NOMO-1 treated with dmso at 0.1 percent for 144 hours (cell line): Measurements from ENCODE around the gene SLC22A7.

Experiments
- DNase-seq: peaks from one replicate; lab custom pipeline; 2025; ENCODE audit not compliant: unreplicated experiment; lab: John Stamatoyannopoulos, UW

SLC22A7 gene, protein sequence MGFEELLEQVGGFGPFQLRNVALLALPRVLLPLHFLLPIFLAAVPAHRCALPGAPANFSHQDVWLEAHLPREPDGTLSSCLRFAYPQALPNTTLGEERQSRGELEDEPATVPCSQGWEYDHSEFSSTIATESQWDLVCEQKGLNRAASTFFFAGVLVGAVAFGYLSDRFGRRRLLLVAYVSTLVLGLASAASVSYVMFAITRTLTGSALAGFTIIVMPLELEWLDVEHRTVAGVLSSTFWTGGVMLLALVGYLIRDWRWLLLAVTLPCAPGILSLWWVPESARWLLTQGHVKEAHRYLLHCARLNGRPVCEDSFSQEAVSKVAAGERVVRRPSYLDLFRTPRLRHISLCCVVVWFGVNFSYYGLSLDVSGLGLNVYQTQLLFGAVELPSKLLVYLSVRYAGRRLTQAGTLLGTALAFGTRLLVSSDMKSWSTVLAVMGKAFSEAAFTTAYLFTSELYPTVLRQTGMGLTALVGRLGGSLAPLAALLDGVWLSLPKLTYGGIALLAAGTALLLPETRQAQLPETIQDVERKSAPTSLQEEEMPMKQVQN

DNA sequence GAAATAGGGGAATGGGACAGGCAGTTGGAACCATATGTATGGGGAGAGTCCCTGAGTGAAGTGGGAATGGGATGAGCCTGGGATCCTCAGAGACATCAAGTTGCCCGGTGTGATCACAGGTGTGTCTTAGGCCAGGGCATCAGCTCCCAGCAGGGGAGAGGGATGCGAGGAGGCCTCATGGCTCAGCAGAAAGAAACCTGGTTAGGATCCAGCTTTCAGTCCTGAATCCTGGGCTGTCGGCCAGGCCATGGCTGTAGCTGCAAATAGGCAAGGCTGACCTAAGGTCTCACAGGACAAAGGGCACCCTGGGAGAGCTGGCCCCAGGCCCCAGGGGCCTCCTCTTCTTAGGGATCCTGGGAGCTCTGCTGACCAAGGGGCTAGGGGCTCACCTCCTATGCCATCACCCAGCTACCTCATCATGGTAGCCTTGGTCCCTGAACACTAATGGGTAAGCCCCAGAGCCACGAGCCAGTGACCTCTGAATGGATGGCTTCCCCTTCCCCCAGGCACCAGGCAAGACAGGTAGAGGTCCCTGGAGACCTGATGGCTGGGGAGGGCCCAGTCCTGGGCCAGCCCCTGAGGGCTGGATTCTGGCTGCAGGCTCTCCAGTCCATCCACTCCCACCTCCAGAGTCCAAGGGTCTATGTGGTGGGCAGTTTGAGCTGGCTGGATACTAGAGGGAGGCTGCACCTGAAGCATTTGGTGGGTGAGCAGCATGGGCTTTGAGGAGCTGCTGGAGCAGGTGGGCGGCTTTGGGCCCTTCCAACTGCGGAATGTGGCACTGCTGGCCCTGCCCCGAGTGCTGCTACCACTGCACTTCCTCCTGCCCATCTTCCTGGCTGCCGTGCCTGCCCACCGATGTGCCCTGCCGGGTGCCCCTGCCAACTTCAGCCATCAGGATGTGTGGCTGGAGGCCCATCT lies at the start of gene SLC22A7:
Gene SLC22A7, plus strand, starts transcription at position 617 of the 921 bp plus-strand sequence. Its CDS starts 99 bp downstream, at position 716.
- DNase-seq: no peak

DNA sequence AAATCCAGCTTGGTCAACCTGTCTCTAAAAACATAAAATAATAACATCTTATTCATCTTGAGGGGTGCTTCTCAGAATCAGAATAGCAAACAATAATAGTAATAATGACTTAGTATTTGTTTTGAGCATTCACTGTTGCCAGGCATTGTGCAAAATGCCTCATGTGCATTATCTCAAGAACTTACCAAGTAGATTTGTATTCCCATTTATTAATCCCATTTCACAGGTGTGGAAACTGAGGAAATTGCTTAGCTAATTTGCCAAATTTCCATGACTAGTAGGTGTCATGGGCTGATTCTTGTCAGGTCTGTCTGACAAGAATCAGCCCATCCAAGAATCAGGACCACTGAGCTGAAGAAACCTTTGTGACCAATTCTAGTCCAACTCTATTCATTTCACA lies 49.3 kb upstream of the SLC22A7 start:
- DNase-seq: no peak

DNA sequence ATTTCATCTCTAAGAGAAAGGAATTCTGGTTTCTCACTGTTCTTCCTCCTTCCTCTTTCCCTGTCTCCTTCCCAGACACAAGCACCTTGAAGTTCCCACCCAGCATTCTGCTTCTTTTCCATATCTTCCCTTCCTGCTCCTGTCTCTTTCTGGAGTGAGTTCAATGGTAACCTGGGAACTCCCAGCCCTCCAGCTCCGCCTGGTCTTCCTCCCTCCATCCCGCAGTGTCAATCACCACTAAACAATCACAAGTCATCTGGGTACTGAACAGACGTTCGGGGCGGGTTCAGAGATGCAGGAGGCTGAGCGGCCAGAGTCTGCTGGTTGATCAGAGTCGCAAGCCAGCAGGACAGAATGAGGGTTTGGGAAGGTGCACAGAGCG lies 47.1 kb upstream of the SLC22A7 start:
- no peak for DNase-seq

DNA sequence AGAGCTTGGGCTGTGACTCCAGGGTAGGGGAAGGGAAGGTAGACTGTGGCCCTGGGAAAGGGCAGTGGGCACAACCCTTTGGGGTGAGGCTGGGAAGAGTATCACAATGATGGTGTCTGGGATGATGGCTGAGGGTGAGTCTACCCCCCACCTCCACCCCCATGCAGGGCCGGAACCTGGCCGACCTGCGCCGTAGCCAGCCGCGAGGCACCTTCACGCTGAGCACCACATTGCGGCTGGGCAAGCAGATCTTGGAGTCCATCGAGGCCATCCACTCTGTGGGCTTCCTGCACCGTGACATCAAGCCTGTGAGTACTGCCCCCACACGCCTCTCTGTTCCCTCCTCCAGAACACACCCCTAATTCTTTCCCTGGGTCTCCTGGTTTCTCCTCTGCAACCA lies 44.7 kb upstream of the SLC22A7 start:
- DNase-seq: no peak

DNA sequence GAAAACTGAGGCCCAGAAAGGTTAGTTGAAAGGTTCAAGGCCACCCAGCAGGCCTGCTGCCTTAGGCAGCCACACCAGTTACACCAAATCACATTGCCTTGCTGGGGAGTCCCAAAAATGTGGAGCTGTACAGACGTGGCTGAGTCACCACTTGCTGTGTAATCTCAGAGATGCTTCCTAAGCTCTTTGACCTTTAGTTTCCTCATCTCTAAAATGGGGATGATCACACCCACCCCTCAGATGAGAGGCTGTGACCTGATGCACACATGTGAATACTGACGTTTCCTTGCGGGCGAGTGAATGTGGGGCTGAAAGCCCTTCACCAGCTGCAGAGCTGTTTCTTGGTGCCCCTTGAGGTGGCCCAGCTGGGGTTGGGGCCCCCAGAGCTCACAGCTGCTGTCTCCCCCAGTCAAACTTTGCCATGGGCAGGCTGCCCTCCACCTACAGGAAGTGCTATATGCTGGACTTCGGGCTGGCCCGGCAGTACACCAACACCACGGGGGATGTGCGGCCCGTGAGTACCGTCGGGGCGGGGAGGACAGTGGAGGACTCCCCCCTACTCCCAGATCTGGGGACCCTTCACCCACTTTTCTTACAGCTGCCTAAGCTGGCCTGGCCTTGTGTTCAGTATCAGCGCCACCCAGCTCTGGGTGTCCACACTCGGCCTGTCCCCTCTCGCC lies 43.8 kb upstream of the SLC22A7 start:
- DNase-seq: no peak

DNA sequence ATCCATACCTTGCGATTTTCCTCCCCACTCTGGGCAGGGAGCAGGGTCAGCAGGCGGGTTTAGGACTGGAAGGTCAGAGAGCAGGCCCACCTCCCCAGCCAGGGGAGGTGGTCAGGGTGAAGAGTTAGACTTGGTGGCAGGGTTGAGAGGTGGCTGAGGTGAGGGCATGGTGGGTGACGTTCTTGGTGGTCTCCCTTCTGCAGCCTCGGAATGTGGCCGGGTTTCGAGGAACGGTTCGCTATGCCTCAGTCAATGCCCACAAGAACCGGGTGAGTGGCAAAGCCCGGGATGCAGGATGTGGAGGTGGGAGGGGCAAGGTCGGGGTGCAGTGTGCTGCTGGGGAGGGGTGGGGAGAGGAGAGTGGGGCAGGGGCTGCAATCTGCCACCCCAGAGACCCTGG lies 43.2 kb upstream of the SLC22A7 start:
- no peak for DNase-seq

DNA sequence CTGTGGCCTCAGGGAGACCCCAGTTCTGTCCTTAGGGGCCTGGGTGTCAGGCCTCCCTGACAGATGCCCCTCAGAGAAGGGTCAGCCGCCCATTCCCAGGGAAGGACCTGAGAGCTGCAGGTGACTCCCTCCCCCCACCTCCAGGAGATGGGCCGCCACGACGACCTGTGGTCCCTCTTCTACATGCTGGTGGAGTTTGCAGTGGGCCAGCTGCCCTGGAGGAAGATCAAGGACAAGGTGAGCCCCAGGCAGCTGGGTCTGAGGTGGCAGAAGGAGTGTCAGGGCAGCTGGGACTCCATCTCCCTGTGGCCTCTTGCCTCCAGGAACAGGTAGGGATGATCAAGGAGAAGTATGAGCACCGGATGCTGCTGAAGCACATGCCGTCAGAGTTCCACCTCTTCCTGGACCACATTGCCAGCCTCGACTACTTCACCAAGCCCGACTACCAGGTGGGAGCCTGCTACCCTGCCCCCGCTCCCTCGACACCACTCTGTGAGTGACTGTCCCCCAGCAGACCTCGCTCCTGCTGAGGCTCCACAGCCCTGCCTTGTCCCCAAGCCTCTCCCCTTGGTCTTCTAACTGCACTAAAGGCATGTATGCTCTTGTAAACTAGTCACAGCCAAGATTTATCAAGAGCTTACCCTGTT lies 42.5 kb upstream of the SLC22A7 start:
- DNase-seq: no peak

DNA sequence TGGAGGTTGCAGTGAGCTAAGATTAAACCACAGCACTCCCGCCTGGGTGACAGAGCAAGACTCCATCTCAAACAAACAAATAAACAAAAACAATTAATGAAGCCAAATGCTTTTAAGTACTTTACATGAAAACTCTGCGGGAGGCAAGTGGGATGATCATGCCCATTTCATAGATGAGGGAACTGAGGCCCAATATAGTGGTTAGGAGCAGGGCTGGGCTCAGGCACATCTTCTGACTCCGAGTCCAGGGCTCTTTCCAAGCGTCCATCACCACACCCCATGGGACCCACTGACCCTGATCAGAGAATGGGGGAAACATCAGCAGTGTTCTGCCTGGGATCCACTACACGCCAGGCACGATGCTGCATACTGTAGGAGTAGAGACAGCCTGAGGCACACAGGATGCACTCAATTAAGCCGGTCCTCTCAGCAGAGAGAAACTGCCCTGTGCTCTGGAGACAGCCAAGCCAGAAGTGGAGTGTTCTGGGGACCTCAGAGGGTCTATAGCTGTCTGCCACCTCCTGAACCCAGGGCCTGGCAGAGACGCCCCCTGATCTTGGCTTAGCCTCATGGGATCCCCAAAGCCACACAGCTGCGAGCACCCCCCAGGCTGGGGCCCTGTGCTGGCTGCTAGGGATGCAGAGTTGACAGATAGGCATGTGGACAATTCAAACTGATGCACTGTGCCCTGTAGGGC lies 41.2 kb upstream of the SLC22A7 start:
- DNase-seq: no peak

DNA sequence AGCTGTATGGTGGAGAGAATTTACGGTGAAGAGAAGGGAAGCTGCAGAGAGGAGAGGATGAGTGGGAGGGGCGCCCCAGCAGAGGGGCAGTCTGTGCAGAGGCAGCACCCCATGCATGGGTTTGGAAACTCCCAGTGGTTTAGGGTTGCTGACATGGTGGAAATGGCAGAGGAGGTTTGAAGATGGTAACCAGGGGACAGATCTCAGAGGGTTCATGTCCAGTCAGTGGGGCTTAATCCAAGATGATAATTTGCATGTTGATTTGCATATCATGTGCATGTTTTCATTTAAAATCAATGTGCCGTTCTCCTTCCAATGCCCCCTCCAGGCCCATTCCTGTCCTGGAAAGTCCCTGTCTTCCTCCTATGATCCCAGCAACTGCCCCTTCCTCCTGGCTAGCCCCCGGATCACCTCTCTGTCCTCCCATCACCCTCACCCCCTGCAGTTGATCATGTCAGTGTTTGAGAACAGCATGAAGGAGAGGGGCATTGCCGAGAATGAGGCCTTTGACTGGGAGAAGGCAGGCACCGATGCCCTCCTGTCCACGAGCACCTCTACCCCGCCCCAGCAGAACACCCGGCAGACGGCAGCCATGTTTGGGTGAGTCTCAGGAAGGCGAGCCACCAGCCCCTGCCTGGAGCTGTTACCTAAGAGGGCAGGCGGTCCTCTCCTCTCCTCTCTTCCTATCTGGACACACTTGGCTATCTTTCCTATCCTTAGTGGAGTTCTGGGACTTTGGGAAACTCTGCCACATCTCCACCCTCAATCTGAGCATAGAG lies 40.5 kb upstream of the SLC22A7 start:
- DNase-seq: no peak

DNA sequence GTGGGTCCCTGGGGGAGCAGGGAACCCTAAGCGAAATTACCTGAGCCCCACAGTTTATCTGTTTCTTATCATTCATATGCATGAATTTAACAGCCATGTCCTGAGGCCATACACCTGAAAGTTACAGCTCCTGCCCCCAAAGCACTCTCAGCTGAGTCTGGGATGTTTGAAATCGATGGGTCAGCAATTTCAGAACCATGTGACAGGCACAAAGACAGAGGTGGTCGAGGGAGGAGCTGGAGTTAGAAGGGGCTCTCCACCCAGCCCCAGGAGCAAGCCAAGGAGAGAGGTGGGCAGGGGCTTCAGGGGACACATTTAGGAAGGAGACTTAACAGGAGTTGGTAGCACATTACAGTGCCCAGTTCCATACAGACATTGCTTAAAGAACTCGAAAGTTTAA lies 39.9 kb upstream of the SLC22A7 start:
- no peak for DNase-seq

DNA sequence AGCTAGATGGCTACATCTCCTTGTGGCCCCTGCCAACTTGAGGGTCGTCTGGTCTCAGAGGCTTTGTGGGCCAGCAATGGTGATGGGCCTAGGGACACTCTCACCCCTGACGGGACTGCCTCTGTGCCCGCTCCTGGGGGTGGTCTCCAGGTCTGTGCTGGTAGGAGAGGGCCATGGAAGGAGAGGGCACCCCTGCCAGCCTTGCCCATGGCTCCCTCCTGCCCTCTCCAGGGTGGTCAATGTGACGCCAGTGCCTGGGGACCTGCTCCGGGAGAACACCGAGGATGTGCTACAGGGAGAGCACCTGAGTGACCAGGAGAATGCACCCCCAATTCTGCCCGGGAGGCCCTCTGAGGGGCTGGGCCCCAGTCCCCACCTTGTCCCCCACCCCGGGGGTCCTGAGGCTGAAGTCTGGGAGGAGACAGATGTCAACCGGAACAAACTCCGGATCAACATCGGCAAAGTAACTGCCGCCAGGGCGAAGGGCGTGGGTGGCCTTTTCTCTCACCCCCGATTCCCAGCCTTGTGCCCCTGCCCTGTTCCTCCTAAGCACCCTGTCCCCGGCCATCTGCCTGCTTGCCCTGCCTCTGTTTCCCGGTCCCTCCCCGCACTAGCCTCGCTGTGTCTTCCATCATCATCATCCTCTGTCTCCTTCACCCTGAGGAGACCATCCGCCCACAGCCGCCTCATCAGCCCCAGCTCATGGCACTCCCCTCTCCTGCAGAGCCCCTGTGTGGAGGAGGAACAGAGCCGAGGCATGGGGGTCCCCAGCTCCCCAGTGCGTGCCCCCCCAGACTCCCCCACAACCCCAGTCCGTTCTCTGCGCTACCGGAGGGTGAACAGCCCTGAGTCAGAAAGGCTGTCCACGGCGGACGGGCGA lies 39.0 kb upstream of the SLC22A7 start:
- no peak for DNase-seq

DNA sequence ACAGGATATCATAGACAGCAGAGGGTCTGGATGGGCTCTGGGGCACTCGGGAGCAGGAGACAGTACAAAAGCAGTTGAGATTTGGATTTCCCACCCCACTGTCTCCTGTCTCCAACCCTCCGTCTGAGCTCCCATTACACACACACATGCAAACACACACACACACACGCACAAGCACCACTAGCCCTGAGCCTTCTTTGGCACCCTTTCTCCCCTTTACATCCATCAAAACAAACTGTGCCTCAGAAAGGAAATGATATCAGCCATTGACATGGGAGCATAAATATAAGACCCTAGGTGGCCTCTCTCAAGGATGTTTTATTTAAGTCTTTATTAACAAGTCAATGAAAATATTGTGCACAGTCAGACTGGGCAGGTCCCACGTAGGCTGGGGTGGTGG lies 37.3 kb upstream of the SLC22A7 start:
- DNase-seq: no peak

DNA sequence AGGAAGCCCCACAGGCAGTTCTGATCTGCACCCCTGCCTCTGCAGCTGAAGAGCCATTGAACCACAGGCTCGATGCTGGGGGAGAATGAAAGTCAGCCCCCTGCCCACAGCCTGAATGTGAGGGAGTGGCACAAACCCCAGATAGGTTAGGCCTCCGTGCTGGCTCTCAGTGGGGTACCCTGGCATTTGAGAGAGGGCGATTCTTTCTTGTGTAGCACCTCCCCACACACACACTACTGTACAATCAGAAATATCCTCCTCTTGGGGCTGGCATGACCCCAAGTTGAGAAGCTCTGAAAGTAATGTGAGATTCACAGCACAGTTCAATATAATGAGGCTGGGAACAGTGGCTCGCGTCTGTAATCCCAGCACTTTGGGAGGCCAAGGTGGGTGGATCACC lies 36.9 kb upstream of the SLC22A7 start:
- no peak for DNase-seq

DNA sequence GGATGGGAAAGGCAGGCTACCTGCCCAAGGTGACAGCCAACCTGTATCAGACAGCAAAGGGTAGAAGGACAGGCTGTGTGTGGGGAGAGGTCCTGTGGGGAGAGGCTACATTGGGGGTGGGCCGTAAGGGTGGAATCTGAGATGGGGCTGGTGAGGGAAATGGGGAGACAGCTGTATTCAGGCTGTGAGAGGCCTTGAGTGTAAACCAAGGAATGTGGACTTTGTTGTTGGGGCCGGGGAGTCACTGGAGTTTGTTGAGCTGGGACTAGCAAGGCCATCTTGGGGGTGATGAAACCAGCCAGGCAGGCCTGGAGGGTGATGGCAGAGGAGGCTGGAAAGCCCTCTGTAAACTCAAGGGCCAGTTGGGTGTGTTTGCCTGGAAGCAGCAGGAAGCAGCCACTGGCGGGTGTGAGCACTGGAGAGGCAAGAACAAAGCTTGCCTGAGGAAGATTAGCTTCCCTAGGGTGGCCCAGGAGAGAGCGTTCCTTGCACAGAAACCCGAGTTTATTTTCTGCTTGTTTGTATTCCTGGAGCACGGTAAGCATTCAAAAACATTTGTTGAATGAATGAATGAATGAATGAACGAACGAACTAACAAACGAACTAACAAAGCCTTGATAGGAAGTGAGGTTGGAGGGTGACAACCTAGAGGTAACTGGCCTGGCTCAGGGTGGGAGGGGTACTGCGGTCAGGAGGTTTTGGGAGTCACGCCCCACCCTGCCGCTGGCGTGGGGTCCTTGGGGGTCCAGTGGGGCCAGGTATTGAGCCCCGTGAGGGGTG lies 35.9 kb upstream of the SLC22A7 start:
- DNase-seq: no peak

DNA sequence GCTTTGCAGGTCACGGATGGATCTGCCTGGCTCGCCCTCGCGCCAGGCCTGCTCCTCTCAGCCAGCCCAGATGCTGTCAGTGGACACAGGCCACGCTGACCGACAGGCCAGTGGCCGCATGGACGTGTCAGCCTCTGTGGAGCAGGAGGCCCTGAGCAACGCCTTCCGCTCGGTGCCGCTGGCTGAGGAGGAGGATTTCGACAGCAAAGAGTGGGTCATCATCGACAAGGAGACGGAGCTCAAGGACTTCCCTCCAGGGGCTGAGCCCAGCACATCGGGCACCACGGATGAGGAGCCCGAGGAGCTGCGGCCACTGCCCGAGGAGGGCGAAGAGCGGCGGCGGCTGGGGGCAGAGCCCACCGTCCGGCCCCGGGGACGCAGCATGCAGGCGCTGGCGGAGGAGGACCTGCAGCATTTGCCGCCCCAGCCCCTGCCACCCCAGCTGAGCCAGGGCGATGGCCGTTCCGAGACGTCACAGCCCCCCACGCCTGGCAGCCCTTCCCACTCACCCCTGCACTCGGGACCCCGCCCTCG lies 35.2 kb upstream of the SLC22A7 start:
- no peak for DNase-seq

DNA sequence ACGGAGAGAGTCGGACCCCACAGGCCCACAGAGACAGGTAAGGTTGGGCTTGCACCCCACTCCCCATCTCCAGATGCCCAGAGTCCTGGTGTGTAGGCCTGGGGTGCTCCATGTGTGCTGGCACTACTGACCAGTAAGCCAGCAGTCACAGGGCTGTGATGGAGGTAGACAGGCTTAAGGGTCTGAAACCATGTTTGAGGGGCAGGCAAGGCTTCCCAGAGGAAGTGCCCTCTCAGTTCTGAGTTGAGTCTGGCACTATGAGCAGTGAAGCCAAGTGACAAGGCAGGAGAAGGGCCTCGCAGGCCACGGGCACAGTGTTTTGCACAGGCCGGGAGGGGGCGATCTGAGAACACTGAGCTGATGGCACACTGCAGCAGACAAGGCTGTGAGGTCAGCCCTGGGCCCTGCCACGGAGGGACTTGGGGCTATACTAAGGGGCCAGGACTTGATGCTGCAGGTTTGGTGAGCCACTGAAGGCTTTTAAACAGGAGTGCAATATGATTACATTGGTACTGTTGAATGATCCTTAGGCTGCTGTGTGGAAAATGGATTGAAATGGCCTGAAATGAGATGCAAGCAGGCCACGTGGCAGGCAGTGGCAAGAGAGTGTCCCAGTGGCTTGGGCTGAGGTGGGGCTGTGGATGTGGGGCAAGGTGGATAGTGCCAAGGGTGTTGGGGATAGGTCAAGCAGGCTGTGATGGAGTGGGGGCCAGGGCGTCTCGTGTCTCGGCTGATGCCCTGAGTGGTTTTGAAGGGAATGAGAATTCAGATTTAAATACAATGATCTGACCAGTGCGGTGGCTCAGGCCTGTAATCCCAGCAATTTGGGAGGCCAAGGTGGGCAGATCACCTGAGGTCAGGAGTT lies 34.5 kb upstream of the SLC22A7 start:
- DNase-seq: peak; percentile 44
